Dendritic cell treated with granulocyte-macrophage colony-stimulating factor and Interleukin-4, amounts not matched to agents 40 ng/mL and 50 ng/mL, for 4 days (primary cell): ENCODE measurements around the gene HCN4.

Experiments
- H3K27ac Mint-ChIP-seq: one replicate; pipeline ENCODE4 v1.8.0; 2022; ENCODE audit warnings: mild to moderate bottlenecking, mixed read lengths
- H3K27me3 Mint-ChIP-seq: one replicate; pipeline ENCODE4 v1.8.0; 2022; ENCODE audit warnings: mild to moderate bottlenecking, mixed read lengths
- H3K36me3 Mint-ChIP-seq: one replicate; pipeline ENCODE4 v1.8.0; 2022; ENCODE audit warnings: low read depth, mixed read lengths
- H3K4me1 Mint-ChIP-seq: one replicate; pipeline ENCODE4 v1.8.0; 2022; ENCODE audit warnings: low read depth, mixed read lengths
- H3K4me3 Mint-ChIP-seq: one replicate; pipeline ENCODE4 v1.8.0; 2022; ENCODE audit warnings: mild to moderate bottlenecking, moderate library complexity, mixed read lengths
- H3K9me3 Mint-ChIP-seq: one replicate; pipeline ENCODE4 v1.8.0; 2022; ENCODE audit warnings: mixed read lengths
- intact Hi-C: fragments of 100-400 bp; cut with micrococcal nuclease; formaldehyde crosslinking; loops from one replicate; pipeline ENCODE4 v1.15.0; 2022

Gene HCN4

GRCh38 chr15:73369154-73369694, 466 bp upstream of the HCN4 start:
- Mint-ChIP-seq H3K4me1 (no peaks in the 10 kb centered on the region), H3K27me3 (peaks cover 80% of the 10 kb centered on the region), H3K36me3 (no peaks in the 10 kb centered on the region), H3K27ac (no peak overlapping the region), H3K9me3 (no peaks in the 10 kb centered on the region), H3K4me3 (no peak overlapping the region)
- intact Hi-C loops, result no loop called here

GRCh38 chr15:73367624-73368300, 996 bp downstream of the HCN4 start:
- Mint-ChIP-seq H3K4me3 (no peak overlapping the region), H3K9me3 (no peaks in the 10 kb centered on the region), H3K4me1 (no peaks in the 10 kb centered on the region), H3K36me3 (no peaks in the 10 kb centered on the region), H3K27ac (no peak overlapping the region), H3K27me3 (peaks cover 86% of the 10 kb centered on the region)
- intact Hi-C loops, result no loop called here

DNA sequence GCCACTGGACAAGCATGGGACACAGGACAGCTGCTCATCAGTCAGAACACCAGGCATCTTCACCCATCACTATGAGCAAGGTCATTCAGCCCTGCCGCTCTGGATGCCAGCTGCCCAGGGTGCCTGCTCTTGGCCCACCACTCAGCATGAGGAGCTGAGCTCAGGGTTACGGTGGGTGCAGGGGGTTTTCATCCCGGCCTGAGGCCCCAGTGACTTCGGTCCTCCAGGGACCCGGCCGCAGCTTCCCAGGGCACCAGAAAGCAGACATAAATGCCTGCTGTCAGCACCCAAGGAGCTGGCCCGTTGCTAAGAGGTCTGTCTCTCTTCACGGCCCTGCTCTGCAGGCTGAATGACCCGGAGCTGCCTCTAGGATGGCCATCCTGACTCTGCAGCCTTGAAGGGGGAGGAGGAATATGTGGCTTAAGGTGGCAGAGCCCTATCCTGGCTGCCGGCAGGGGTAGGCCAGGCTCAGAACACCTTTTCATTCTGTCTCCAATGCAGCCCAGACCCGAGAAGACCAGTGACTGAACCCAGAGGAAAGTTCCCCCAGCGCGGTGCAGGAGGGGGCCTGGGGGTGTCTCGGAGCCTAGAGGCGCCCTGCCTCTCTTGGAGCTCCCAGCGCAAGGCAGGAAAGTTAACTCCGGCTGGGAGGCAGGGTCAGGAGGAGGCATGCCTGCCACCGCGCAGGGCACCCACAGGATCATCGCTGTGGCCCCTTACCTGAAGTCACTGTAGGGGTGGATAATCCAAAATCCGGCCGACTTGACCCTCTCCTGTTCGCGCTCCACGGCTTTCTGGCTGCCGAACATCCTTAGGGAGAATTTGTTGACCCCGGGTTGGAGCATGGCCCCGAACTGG, 1.8 kb downstream of the HCN4 start:
- intact Hi-C loops, result no loop called here
- no peaks in the 10 kb centered on the region for H3K36me3 Mint-ChIP-seq
- no peaks in the 10 kb centered on the region for H3K4me1 Mint-ChIP-seq
- H3K4me3 Mint-ChIP-seq, result no peak overlapping the region
- peaks cover 83% of the 10 kb centered on the region for H3K27me3 Mint-ChIP-seq
- no peak overlapping the region for H3K27ac Mint-ChIP-seq
- H3K9me3 Mint-ChIP-seq, result no peaks in the 10 kb centered on the region

DNA sequence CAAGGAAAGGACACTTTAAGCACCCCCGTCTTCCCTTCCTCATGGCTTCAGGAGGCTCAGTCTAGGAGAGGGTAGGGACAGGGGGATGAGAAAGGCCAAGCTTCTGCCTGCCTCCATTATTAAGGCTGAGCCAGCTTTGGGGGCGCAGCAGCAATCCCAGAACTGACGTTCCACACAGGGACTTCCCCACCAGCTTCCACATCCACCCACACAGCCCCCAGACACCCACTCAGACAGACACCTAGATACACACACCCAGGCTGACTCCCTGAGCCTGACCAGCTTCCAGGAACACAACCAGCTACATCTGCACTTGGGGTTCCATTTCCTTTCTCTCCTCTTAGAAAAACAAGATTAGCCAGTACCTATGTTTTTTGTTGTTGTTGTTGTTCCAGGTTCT, 4.7 kb downstream of the HCN4 start:
- intact Hi-C loops, result no loop called here
- no peak overlapping the region for H3K27ac Mint-ChIP-seq
- peaks cover 69% of the 10 kb centered on the region for H3K27me3 Mint-ChIP-seq
- H3K4me1 Mint-ChIP-seq, result no peaks in the 10 kb centered on the region
- H3K4me3 Mint-ChIP-seq, result no peak overlapping the region
- H3K36me3 Mint-ChIP-seq, result no peaks in the 10 kb centered on the region
- no peaks in the 10 kb centered on the region for H3K9me3 Mint-ChIP-seq

- intact Hi-C loops, result no loop called here
- Mint-ChIP-seq H3K4me1 (no peaks in the 10 kb centered on the region), H3K36me3 (no peaks in the 10 kb centered on the region), H3K27me3 (peaks cover 74% of the 10 kb centered on the region), H3K4me3 (no peak overlapping the region), H3K27ac (no peak overlapping the region), H3K9me3 (no peaks in the 10 kb centered on the region)
Measured at GRCh38 chr15:73362900-73363299, 5.9 kb downstream of the HCN4 start.

DNA sequence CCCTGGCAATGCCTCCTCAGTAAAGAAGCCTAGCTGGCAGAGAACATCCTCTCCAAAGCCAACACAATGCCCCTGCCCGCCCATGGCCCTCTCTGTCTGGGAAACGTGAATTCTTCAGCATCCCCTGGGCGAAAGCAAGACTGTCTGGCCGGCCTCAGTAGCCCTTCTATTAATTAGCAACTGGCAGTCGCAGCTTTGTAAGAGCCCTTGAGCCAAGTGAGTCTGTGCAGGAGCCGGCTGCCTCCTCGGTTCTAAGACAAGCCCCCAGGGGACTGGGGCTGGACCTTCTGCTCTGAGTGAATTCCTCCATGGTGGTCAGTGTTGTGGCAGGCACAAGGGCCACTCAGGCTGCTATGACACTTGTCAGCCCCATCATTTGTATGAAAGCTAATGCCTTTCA, 7.4 kb downstream of the HCN4 start:
- Mint-ChIP-seq H3K27me3 (peaks cover 71% of the 10 kb centered on the region), H3K27ac (no peak overlapping the region), H3K36me3 (no peaks in the 10 kb centered on the region), H3K4me3 (no peak overlapping the region), H3K4me1 (no peaks in the 10 kb centered on the region), H3K9me3 (no peaks in the 10 kb centered on the region)
- intact Hi-C loops, result no loop called here

DNA sequence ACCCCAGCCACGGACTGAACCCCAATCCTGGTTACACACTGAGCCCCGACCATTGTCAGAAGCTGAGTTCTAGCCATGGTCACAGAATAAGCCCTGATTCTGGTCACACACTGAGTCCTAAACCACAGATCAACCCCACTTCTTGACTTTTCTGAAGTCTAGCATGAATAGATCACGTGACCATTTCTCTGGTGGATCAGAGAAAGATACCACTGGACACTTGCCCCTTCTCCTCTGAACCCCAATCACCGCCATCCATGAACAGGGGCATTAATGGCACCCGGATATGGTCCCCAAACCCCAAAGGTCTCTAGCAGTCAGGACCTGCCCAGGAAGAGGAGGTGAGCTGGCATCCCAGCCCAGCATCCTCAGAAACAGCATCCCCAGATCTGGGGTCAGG, 9.1 kb downstream of the HCN4 start:
- peaks cover 61% of the 10 kb centered on the region for H3K27me3 Mint-ChIP-seq
- no peaks in the 10 kb centered on the region for H3K4me1 Mint-ChIP-seq
- H3K4me3 Mint-ChIP-seq, result no peak overlapping the region
- intact Hi-C loops, result no loop called here
- H3K36me3 Mint-ChIP-seq, result no peaks in the 10 kb centered on the region
- no peak overlapping the region for H3K27ac Mint-ChIP-seq
- no peaks in the 10 kb centered on the region for H3K9me3 Mint-ChIP-seq

- Mint-ChIP-seq H3K27me3 (peaks cover 46% of the 10 kb centered on the region), H3K9me3 (no peaks in the 10 kb centered on the region), H3K4me1 (no peaks in the 10 kb centered on the region), H3K36me3 (no peaks in the 10 kb centered on the region), H3K27ac (no peak overlapping the region), H3K4me3 (no peak overlapping the region)
- intact Hi-C loops, result no loop called here
Measured at GRCh38 chr15:73357999-73358665, 10.6 kb downstream of the HCN4 start.

GRCh38 chr15:73355612-73356265, 13.0 kb downstream of the HCN4 start:
- Mint-ChIP-seq H3K4me3 (no peak overlapping the region), H3K27ac (no peak overlapping the region)
- intact Hi-C loops, result no loop called here

DNA sequence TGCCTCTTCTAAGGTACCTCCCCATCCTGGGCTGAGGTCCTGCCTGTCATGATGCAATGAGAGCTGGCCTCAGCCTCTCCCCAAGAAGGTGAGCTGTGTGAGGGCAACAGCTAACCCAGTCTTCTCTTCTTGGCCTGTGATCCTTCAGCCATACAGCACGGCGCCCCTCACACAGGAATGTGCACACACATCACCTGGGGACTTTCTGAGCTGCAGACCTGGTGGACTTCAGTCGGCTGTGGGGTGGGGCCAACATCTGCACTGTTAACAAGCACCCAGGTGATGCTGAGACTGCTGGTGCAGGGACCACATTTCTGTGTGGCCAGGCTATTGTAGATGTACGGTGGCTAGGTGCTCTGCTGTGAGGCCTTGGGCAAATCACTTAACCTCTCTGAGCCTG, 14.5 kb downstream of the HCN4 start:
- Mint-ChIP-seq H3K36me3 (no peaks in the 10 kb centered on the region), H3K4me1 (no peaks in the 10 kb centered on the region), H3K27ac (no peak overlapping the region), H3K27me3 (peaks cover 26% of the 10 kb centered on the region), H3K9me3 (no peaks in the 10 kb centered on the region), H3K4me3 (no peak overlapping the region)
- intact Hi-C loops, result no loop called here

More at GRCh38 chr15:73355612-73356265, 13.0 kb downstream of the HCN4 start:
- no peaks in the 10 kb centered on the region for H3K4me1 Mint-ChIP-seq
- H3K36me3 Mint-ChIP-seq, result no peaks in the 10 kb centered on the region
- no peaks in the 10 kb centered on the region for H3K9me3 Mint-ChIP-seq
- H3K27me3 Mint-ChIP-seq, result peaks cover 33% of the 10 kb centered on the region

DNA sequence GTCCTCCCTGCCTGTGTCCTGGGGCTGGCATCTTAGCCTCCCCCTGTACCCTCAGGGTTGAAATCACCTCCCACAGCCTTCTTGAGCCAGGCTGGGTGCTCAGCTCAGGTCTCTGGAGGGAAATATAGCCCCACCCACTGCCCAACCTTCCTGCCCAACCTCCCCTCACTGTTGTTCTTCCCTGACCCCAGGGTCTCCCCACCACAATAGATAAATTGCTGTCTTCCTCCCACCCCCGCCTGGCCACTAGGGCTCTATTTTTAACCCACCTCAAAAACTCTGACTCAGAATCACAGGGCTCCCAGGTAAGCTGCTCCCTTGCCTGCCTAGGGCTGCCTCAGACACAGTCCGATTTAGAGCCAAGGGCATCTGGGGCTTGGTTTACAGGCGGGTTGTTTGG, 15.0 kb downstream of the HCN4 start:
- Mint-ChIP-seq H3K4me3 (no peak overlapping the region), H3K4me1 (no peaks in the 10 kb centered on the region), H3K27ac (no peak overlapping the region), H3K36me3 (no peaks in the 10 kb centered on the region), H3K27me3 (peaks cover 21% of the 10 kb centered on the region), H3K9me3 (no peaks in the 10 kb centered on the region)
- intact Hi-C loops, result no loop called here

- H3K36me3 Mint-ChIP-seq, result no peaks in the 10 kb centered on the region
Measured at GRCh38 chr15:73352082-73352481, 16.7 kb downstream of the HCN4 start.

DNA sequence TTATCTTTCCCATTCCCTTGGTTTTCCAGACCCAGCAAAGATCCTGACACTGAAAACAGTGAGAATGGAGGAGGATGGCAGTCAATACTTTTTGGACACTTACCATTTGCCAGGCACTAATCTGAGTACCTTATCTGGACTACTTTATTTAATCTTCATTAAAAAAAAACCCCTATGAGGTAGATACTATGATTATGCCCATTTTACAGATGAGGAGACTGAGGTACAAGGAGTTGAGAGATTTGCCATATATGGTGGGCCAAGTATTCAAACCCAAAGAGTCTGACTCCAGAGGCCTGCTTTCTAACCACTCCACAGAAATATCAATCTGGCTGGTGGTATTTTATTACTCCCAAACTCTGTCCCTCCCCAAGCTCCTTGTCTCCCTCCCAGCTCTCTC, 19.6 kb downstream of the HCN4 start:
- H3K27ac Mint-ChIP-seq, result no peak overlapping the region

More at GRCh38 chr15:73352082-73352481, 16.7 kb downstream of the HCN4 start:
- no peaks in the 10 kb centered on the region for H3K9me3 Mint-ChIP-seq
- H3K4me3 Mint-ChIP-seq, result no peak overlapping the region
- intact Hi-C loops, result no loop called here
- no peaks in the 10 kb centered on the region for H3K4me1 Mint-ChIP-seq
- no peak overlapping the region for H3K27ac Mint-ChIP-seq
- peaks cover 10% of the 10 kb centered on the region for H3K27me3 Mint-ChIP-seq

More for the DNA sequence above, 19.6 kb downstream of the HCN4 start:
- Mint-ChIP-seq H3K27me3 (peaks cover 2% of the 10 kb centered on the region), H3K4me1 (no peaks in the 10 kb centered on the region), H3K9me3 (no peaks in the 10 kb centered on the region), H3K36me3 (no peaks in the 10 kb centered on the region), H3K4me3 (no peak overlapping the region)
- intact Hi-C loops, result no loop called here
